Measurements from ENCODE around the gene PRKAR1B. TPM values are rescaled to one million over a fixed set of nuclear protein-coding genes. Genes with fewer than 3 reads are reported as not detected.

PRKAR1B gene
- total RNA-seq, 1 experiment from 2014 or later = 14.1 TPM

DNA sequence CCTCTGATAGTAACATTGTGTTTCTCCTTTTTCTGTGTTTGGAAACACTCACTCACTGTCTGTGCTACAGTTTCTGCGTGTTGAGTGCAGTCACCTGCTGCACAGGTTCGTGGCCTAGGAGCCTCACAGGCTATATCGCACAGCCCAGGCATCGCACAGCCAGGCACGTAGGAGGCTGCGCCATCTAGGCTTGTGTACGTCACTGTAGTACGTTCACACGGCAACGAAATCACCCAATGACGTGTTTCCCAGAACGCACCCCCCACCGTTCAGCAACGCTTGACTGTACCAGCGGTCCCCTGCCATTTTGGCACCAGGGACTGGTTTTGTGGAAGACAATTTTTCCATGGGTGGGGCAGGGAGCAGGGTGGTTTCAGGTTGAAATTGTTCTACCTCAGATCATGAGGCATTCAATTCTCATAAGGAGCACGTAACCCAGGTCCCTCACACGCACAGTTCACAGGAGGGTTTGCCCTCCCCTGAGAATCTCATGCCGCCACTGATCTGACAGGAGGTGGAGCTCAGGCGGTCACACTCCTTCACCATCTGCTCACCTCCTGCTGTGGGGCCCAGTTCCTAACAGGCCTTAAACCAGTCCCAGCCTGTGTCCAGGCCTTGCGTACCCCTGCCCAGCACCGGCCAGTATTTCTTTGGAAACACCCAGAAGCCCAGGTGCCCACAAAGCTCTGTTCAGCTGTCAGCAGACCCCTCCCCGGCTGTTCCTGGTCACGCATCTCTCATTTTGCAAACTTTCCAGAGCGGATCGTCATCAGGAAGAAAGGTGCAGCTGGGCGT lies 23.2 kb upstream of the PRKAR1B start:
- ChIA-PET RAD21 (ENCODE audit: low non-redundant PET in 1 of 2, low total read pairs in 2 of 2, uncharacterized antibody in 2 of 2, unreplicated experiment in 2 of 2) (no interaction called here), POLR2A (no interaction called here), CTCF (no interaction called here)
- Histone ChIP-seq H3K4me3 (replicated peaks in 1 of 2; ENCODE audit: low read depth in 1 of 2, low read length in 2 of 2) (no peak overlapping the region), H2AFZ (ENCODE audit: low read depth, low read length, poor library complexity, severe bottlenecking) (no peak overlapping the region), H4K20me1 (ENCODE audit: insufficient read depth) (no peaks in the 10 kb centered on the region), H3K4me1 (ENCODE audit: control insufficient read depth in 1 of 2, insufficient read depth in 2 of 2, low read length in 2 of 2) (no peaks in the 10 kb centered on the region), H3K27me3 (ENCODE audit: insufficient read depth, low read length) (no peaks in the 10 kb centered on the region), H3K27ac (ENCODE audit: low read depth, low read length) (no peak overlapping the region; the same call in 1 of the 2 replicates), H3K79me2 (ENCODE audit: insufficient read depth, low read length) (peaks cover 57% of the 10 kb centered on the region), H3K36me3 (ENCODE audit: control insufficient read depth in 1 of 2, insufficient read depth in 2 of 2, low read length in 2 of 2) (peaks cover 6 to 23% of the 10 kb centered on the region in 2 experiments; a peak in 3 of 4 replicates), H3K9me3 (ENCODE audit: control insufficient read depth in 1 of 2, insufficient read depth in 1 of 2, low read depth in 1 of 2, low read length in 2 of 2) (no peaks in the 10 kb centered on the region), H3K9ac (ENCODE audit: low read length) (no peak overlapping the region), H3K9me2 (ENCODE audit: insufficient read depth) (no peaks in the 10 kb centered on the region), H3K4me2 (ENCODE audit: low read length) (no peak overlapping the region)
- TF ChIP-seq ZNF274 (IDR thresholded peaks at IDR 0.05; ENCODE audit: low read depth, low read length) (no peak), TCF7L2 (IDR thresholded peaks at IDR 0.05; ENCODE audit: borderline replicate concordance, extremely low read depth, insufficient read depth, insufficient read length) (no peak), EZH2 (IDR thresholded peaks at IDR 0.05) (no peak), YY1 (IDR thresholded peaks at IDR 0.05; ENCODE audit: extremely low read depth, insufficient replicate concordance, low read depth, low read length) (no peak), ZFX (IDR thresholded peaks at IDR 0.05) (no peak), EGR1 (IDR thresholded peaks at IDR 0.05; ENCODE audit: low read depth) (no peak), POLR2A (IDR thresholded peaks at IDR 0.05; ENCODE audit: borderline replicate concordance, extremely low read depth, insufficient read depth, insufficient read length) (no peak), FOSL1 (IDR thresholded peaks at IDR 0.05; ENCODE audit: low read depth) (no peak)
- TF ChIP-seq, protein P1, sequence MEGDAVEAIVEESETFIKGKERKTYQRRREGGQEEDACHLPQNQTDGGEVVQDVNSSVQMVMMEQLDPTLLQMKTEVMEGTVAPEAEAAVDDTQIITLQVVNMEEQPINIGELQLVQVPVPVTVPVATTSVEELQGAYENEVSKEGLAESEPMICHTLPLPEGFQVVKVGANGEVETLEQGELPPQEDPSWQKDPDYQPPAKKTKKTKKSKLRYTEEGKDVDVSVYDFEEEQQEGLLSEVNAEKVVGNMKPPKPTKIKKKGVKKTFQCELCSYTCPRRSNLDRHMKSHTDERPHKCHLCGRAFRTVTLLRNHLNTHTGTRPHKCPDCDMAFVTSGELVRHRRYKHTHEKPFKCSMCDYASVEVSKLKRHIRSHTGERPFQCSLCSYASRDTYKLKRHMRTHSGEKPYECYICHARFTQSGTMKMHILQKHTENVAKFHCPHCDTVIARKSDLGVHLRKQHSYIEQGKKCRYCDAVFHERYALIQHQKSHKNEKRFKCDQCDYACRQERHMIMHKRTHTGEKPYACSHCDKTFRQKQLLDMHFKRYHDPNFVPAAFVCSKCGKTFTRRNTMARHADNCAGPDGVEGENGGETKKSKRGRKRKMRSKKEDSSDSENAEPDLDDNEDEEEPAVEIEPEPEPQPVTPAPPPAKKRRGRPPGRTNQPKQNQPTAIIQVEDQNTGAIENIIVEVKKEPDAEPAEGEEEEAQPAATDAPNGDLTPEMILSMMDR (IDR thresholded peaks at IDR 0.05 in 2 of 3, conservative IDR thresholded peaks at IDR 0.05 in 1 of 3; ENCODE audit: borderline replicate concordance in 1 of 3, insufficient read depth in 1 of 3, low read depth in 2 of 3, low read length in 2 of 3) = no peak
- no TSS peak for BruUV-seq (replicated peaks)
- intact Hi-C loops (cut with micrococcal nuclease) = no loop called here
- ATAC-seq = no peak
- DNase-seq (ENCODE audit: low read depth, low spot score) = no peak

All from HCT116 (cell line).